Panc1 (cell line): ENCODE data around the gene TRIM33. TPM values are rescaled to one million over a fixed set of nuclear protein-coding genes. Genes with fewer than 3 reads are reported as not detected.

ENCODE experiments used
- ATAC-seq: fragments of 200-7000 bp; cut with Tn5 transposase; 2 replicates; pipeline ENCODE4 v1.9.1; 2020; ENCODE audit warnings: mild to moderate bottlenecking, moderate library complexity
- BruUV-seq: library from RNA; stranded (reverse); fragments of 400-500 nt; replicated peaks from 2 replicates; lab custom pipeline; 2021; lab: Mats Ljungman, UMichigan
- CTCF ChIA-PET: fragments of 300-600 bp; sonication (Branson Sonifier 250); formaldehyde crosslinking; loops from one replicate; lab custom pipeline; 2022; ENCODE audit warnings: antibody characterized with exemption; lab: Charles Lee
- POLR2A ChIA-PET: fragments of 300-600 bp; sonication (Branson Sonifier 250); formaldehyde crosslinking; loops from one replicate; lab custom pipeline; 2022; ENCODE audit warnings: antibody characterized with exemption; lab: Charles Lee
- DNase-seq: peaks from one replicate; pipeline ENCODE4 v3.0.0-alpha.2; 2010; ENCODE audit warnings: low read depth, low spot score
- H3K27ac ChIP-seq: 2 replicates; pipeline ENCODE4 v1.5.1; 2011; ENCODE audit warnings: mild to moderate bottlenecking, low read length, inconsistent platforms
- H3K27me3 ChIP-seq: fragments of 200-500 bp; sonication (Bioruptor generic); 2 replicates; pipeline ENCODE4 v1.6.0; 2014; ENCODE audit warnings: low read length, inconsistent platforms; ENCODE audit not compliant: control insufficient read depth, insufficient read depth
- H3K36me3 ChIP-seq: fragments of 200-500 bp; sonication (Bioruptor generic); 2 replicates; pipeline ENCODE4 v1.5.1; 2014; ENCODE audit warnings: inconsistent platforms, mild to moderate bottlenecking, low read length, moderate library complexity; ENCODE audit not compliant: control insufficient read depth, insufficient read depth
- H3K4me1 ChIP-seq: 2 replicates; pipeline ENCODE4 v1.5.1; 2011; ENCODE audit warnings: inconsistent platforms, mild to moderate bottlenecking, low read length, moderate library complexity; ENCODE audit not compliant: control insufficient read depth, insufficient read depth
- H3K4me3 ChIP-seq, 2 experiments: 2 replicates each; pipeline ENCODE4 v1.5.1; 2011 to 2012; ENCODE audit warnings: low read depth in 2 of 2, low read length in 2 of 2, mild to moderate bottlenecking in 2 of 2, inconsistent platforms in 1 of 2, moderate library complexity in 1 of 2
- H3K9me3 ChIP-seq: fragments of 200-500 bp; sonication (Bioruptor generic); 2 replicates; pipeline ENCODE4 v1.5.1; 2014; ENCODE audit warnings: low read depth, mild to moderate bottlenecking, inconsistent platforms, low read length, moderate library complexity; ENCODE audit not compliant: control insufficient read depth, insufficient read depth
- POLR2AphosphoS5 ChIP-seq: IDR thresholded peaks from 2 replicates; pipeline ENCODE4 v1.6.1; 2012; ENCODE audit warnings: mild to moderate bottlenecking, low read depth, low read length, moderate library complexity
- SIN3A ChIP-seq: IDR thresholded peaks from 2 replicates; pipeline ENCODE4 v1.6.1; 2012; ENCODE audit warnings: low read depth, mild to moderate bottlenecking, low read length, moderate library complexity, borderline replicate concordance; ENCODE audit not compliant: insufficient read depth
- TCF7L2 ChIP-seq: IDR thresholded peaks from 2 replicates; pipeline ENCODE4 v1.6.1; 2011; ENCODE audit warnings: mild to moderate bottlenecking, low read depth, low read length, inconsistent platforms
- in situ Hi-C: cut with HindIII; loops from 2 replicates; pipeline ENCODE4 v1.10.0; 2016; ENCODE audit warnings: low sequenced_read_pairs, low pct_unique_long_range_greater_than_20kb
- intact Hi-C: fragments of 100-400 bp; cut with micrococcal nuclease; formaldehyde crosslinking; loops from one replicate; pipeline ENCODE4 v1.10.0; 2022; ENCODE audit not compliant: unreplicated experiment
- total RNA-seq: library from RNA; stranded (reverse); gene quantifications from one replicate; pipeline ENCODE4 v1.2.1, GENCODE V29; 2021; ENCODE audit not compliant: unreplicated experiment
- TF ChIP-seq, protein P1 (sequence below), 2 experiments: IDR thresholded peaks; 2 replicates each; pipeline ENCODE4 v1.6.1; 2011 to 2012; ENCODE audit warnings: low read depth in 2 of 2, control low read depth in 1 of 2, low read length in 1 of 2, mild to moderate bottlenecking in 1 of 2, moderate library complexity in 1 of 2; ENCODE audit not compliant: insufficient read depth in 1 of 2
- TF ChIP-seq, protein P2 (sequence below): fragments of 450-650 bp; IDR thresholded peaks from 2 replicates; pipeline ENCODE4 v1.5.1; 2017; ENCODE audit warnings: mild to moderate bottlenecking

Gene TRIM33
- total RNA-seq, 1 experiment from 2014 or later = 22.2 TPM

DNA sequence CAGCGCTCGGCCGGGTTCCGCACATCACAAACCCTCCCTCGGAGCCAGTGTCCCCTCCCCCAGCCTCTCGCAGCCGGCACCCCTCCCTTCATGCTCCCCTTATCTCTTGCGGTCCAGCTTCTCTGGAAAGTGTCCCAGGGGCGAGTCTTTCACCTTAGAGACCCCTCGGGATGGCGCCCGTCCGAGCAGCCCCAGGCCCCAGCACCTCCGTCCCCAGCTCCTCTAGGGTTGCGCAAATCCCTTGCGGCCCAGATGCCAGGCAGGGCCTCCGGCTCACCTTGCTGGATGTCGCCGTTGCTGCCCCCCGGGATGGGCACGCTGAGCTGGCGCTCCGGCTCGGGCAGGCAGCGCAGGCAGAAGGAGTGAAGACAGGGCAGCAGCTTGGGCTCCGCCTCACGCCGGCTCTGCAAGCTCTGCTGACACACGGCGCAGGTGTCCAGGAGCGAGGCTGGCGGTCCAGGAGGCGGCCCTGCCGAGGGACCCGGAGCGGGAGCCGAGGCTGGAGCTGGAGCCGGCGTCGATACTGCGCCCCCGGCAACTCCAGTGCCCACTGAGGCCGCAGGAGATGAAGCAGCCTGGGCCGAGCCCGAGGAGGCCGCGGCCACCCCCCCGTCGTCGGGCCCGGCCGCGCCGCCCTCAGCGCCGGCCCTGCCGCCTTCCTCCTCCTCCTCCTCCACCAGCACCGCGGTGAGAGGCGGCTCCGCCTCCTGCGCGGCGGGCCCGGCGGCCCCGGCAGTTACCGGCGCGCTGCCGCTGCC, 550 bp downstream of the TRIM33 start:
- no peak for DNase-seq
- intact Hi-C loops = no loop called here

GRCh38 chr1:114509596-114510273, 1.3 kb downstream of the TRIM33 start:
- ATAC-seq (no peak), DNase-seq (no peak)
- intact Hi-C loops = no loop called here
- peaks cover 4% of the 10 kb centered on the region; the same call in 1 of the 2 replicates for H3K36me3 ChIP-seq
- no peaks in the 10 kb centered on the region for H3K27me3 ChIP-seq
- BruUV-seq = TSS peak; percentile 79
- no peaks in the 10 kb centered on the region for H3K9me3 ChIP-seq
- ChIA-PET CTCF (no interaction called here), POLR2A (no interaction called here)
- in situ Hi-C loops = no loop called here
- H3K27ac ChIP-seq = peak overlapping the region; percentile 79
- peak overlapping the region; percentile 76 to 91 for H3K4me3 ChIP-seq
- TF ChIP-seq TCF7L2 = no peak
- TF ChIP-seq, protein P1, sequence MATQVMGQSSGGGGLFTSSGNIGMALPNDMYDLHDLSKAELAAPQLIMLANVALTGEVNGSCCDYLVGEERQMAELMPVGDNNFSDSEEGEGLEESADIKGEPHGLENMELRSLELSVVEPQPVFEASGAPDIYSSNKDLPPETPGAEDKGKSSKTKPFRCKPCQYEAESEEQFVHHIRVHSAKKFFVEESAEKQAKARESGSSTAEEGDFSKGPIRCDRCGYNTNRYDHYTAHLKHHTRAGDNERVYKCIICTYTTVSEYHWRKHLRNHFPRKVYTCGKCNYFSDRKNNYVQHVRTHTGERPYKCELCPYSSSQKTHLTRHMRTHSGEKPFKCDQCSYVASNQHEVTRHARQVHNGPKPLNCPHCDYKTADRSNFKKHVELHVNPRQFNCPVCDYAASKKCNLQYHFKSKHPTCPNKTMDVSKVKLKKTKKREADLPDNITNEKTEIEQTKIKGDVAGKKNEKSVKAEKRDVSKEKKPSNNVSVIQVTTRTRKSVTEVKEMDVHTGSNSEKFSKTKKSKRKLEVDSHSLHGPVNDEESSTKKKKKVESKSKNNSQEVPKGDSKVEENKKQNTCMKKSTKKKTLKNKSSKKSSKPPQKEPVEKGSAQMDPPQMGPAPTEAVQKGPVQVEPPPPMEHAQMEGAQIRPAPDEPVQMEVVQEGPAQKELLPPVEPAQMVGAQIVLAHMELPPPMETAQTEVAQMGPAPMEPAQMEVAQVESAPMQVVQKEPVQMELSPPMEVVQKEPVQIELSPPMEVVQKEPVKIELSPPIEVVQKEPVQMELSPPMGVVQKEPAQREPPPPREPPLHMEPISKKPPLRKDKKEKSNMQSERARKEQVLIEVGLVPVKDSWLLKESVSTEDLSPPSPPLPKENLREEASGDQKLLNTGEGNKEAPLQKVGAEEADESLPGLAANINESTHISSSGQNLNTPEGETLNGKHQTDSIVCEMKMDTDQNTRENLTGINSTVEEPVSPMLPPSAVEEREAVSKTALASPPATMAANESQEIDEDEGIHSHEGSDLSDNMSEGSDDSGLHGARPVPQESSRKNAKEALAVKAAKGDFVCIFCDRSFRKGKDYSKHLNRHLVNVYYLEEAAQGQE (IDR thresholded peaks at IDR 0.05; ENCODE audit: insufficient read depth in 1 of 2, low read depth in 2 of 2, low read length in 1 of 2) = no peak
- TF ChIP-seq, protein P2, sequence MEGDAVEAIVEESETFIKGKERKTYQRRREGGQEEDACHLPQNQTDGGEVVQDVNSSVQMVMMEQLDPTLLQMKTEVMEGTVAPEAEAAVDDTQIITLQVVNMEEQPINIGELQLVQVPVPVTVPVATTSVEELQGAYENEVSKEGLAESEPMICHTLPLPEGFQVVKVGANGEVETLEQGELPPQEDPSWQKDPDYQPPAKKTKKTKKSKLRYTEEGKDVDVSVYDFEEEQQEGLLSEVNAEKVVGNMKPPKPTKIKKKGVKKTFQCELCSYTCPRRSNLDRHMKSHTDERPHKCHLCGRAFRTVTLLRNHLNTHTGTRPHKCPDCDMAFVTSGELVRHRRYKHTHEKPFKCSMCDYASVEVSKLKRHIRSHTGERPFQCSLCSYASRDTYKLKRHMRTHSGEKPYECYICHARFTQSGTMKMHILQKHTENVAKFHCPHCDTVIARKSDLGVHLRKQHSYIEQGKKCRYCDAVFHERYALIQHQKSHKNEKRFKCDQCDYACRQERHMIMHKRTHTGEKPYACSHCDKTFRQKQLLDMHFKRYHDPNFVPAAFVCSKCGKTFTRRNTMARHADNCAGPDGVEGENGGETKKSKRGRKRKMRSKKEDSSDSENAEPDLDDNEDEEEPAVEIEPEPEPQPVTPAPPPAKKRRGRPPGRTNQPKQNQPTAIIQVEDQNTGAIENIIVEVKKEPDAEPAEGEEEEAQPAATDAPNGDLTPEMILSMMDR = no peak
- TF ChIP-seq SIN3A = no peak
- peaks cover 8% of the 10 kb centered on the region for H3K4me1 ChIP-seq

More for the DNA sequence above, 550 bp downstream of the TRIM33 start:
- TF ChIP-seq, protein P2 = no peak
- no peak for TF ChIP-seq POLR2AphosphoS5
- TF ChIP-seq, protein P1 (IDR thresholded peaks at IDR 0.05; ENCODE audit: insufficient read depth in 1 of 2, low read depth in 2 of 2, low read length in 1 of 2) = no peak
- no peak; the same call in 1 of the 2 replicates for TF ChIP-seq SIN3A
- TF ChIP-seq TCF7L2 = no peak
- Histone ChIP-seq H3K27ac (peak overlapping the region; percentile 79), H3K36me3 (peaks cover 4% of the 10 kb centered on the region; the same call in 1 of the 2 replicates), H3K9me3 (no peaks in the 10 kb centered on the region), H3K4me1 (peaks cover 8% of the 10 kb centered on the region), H3K4me3 (peak overlapping the region; percentile 76 to 91), H3K27me3 (no peaks in the 10 kb centered on the region)
- in situ Hi-C loops = no loop called here
- BruUV-seq = no TSS peak
- peak; percentile 80 for ATAC-seq
- CTCF ChIA-PET = no interaction called here
- POLR2A ChIA-PET = no interaction called here
